Measurements from ENCODE around the gene PRKCD. TPM values are rescaled to one million over a fixed set of nuclear protein-coding genes. Genes with fewer than 3 reads are reported as not detected.
A peak's percentile ranks its signal among the peaks of the same experiment; 100 is the strongest.

The PRKCD gene
- total RNA-seq = 1.8 and 2.2 TPM in 2 replicates

GRCh38 chr3:53160660-53161449 lies at the start of gene PRKCD:
Gene PRKCD (plus strand): TSS chr3:53161209. CDS start chr3:53178423, 17,214 bp downstream.
- peak within 1 kb of the TSS; percentile 17 for H3K27ac ChIP-seq (ENCODE audit: low read depth, low read length)
- no peaks in the 10 kb centered on the region for H3K36me3 ChIP-seq (ENCODE audit: insufficient read depth, low read length)
- TF ChIP-seq CTCF (IDR thresholded peaks at IDR 0.05; ENCODE audit: extremely low read depth, low read depth, low read length) = peak; percentile 39
- H3K27me3 ChIP-seq (ENCODE audit: insufficient read depth, low read length) = no peaks in the 10 kb centered on the region
- no peaks in the 10 kb centered on the region for H3K9me3 ChIP-seq (ENCODE audit: low read depth, low read length)
- peak; percentile 100 for DNase-seq (ENCODE audit: insufficient read length, low spot score, missing footprints)
- H3K4me1 ChIP-seq (ENCODE audit: insufficient read depth, low read length) = peaks cover 21% of the 10 kb centered on the region
- H4K20me1 ChIP-seq (ENCODE audit: insufficient read depth, low read length) = peaks cover 5% of the 10 kb centered on the region
- peak within 1 kb of the TSS; percentile 88 for H3K4me3 ChIP-seq (ENCODE audit: insufficient read depth, low read length)
- H3K4me2 ChIP-seq (ENCODE audit: insufficient read depth, low read length) = peak within 1 kb of the TSS; percentile 84
- peaks cover 15% of the 10 kb centered on the region for H3K79me2 ChIP-seq (ENCODE audit: insufficient read depth, low read length)
- H2AFZ ChIP-seq (ENCODE audit: low read length) = peak within 1 kb of the TSS; percentile 84

GRCh38 chr3:53111822-53112221 lies 49.2 kb upstream of the PRKCD start:
- no peak overlapping the region for H3K4me2 ChIP-seq (ENCODE audit: insufficient read depth, low read length)
- H3K27ac ChIP-seq (ENCODE audit: low read depth, low read length) = no peak overlapping the region
- no peaks in the 10 kb centered on the region for H3K79me2 ChIP-seq (ENCODE audit: insufficient read depth, low read length)
- H3K9me3 ChIP-seq (ENCODE audit: low read depth, low read length) = no peaks in the 10 kb centered on the region
- H4K20me1 ChIP-seq (ENCODE audit: insufficient read depth, low read length) = no peaks in the 10 kb centered on the region
- DNase-seq (ENCODE audit: insufficient read length, low spot score, missing footprints) = no peak
- peaks cover 15% of the 10 kb centered on the region for H3K36me3 ChIP-seq (ENCODE audit: insufficient read depth, low read length)
- H3K4me3 ChIP-seq (ENCODE audit: insufficient read depth, low read length) = no peak overlapping the region
- peaks cover 27% of the 10 kb centered on the region for H3K4me1 ChIP-seq (ENCODE audit: insufficient read depth, low read length)
- H3K27me3 ChIP-seq (ENCODE audit: insufficient read depth, low read length) = no peaks in the 10 kb centered on the region
- no peak for TF ChIP-seq CTCF (IDR thresholded peaks at IDR 0.05; ENCODE audit: extremely low read depth, low read depth, low read length)
- no peak overlapping the region for H2AFZ ChIP-seq (ENCODE audit: low read length)

DNA sequence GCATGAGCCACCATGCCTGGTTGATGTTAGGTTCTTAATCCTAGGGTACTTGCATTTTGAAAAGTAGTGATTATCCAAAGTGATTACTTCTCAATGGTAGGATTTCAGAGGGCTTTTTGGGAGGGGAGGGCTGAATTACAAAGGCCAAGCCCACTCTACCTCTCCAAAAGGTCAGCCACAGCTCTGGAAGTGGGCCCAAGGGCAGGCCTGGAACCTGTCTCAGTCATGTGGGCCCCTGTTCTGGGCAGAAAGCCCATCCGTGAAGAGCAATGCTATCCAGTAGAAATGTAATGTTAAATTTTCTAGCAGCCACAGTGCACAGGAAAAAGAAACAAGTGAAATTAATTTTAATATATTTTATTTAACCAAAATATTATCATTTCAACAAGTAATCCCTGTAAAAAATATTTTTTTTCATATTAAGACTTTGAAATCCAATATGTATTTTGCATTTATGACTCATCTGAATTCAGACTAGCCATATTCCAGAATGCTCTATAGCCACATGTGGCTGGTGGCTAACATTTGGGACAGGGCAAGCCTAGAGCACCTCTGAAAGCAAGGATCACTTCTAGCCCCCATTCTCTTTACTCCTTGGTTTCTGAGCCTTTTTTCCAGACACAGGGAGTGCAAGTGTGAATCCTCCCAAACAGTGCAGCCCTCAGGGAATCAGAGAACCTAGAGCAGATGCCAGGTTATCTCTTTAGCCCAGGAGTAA lies 47.6 kb upstream of the PRKCD start:
- Histone ChIP-seq H3K36me3 (ENCODE audit: insufficient read depth, low read length) (peaks cover 23% of the 10 kb centered on the region), H3K4me2 (ENCODE audit: insufficient read depth, low read length) (no peak overlapping the region), H3K4me1 (ENCODE audit: insufficient read depth, low read length) (peaks cover 27% of the 10 kb centered on the region), H3K27me3 (ENCODE audit: insufficient read depth, low read length) (no peaks in the 10 kb centered on the region), H3K79me2 (ENCODE audit: insufficient read depth, low read length) (no peaks in the 10 kb centered on the region), H3K27ac (ENCODE audit: low read depth, low read length) (no peak overlapping the region), H3K9me3 (ENCODE audit: low read depth, low read length) (no peaks in the 10 kb centered on the region), H3K4me3 (ENCODE audit: insufficient read depth, low read length) (no peak overlapping the region), H4K20me1 (ENCODE audit: insufficient read depth, low read length) (no peaks in the 10 kb centered on the region), H2AFZ (ENCODE audit: low read length) (peak overlapping the region; percentile 59)
- no peak for TF ChIP-seq CTCF (IDR thresholded peaks at IDR 0.05; ENCODE audit: extremely low read depth, low read depth, low read length)
- no peak for DNase-seq (ENCODE audit: insufficient read length, low spot score, missing footprints)

DNA sequence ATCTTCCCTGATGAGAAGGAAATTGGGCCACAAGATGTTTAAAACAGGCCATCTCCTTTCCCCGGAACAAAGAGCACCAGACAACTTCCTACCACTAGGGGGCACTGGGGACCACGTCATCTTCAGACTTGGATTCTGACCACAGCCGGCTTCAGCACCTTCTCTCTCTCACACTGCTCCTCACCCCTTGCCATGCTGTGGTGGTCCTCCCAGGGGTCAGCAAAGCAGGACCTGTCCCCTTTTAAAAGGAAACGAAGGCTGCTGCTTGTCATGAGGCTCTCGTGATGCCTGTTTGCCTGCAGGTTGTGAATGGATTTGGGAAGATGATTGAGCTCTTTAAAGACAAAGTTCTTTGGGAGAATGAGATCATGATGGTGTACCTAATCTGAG lies 47.0 kb upstream of the PRKCD start:
- Histone ChIP-seq H3K4me2 (ENCODE audit: insufficient read depth, low read length) (no peak overlapping the region), H4K20me1 (ENCODE audit: insufficient read depth, low read length) (no peaks in the 10 kb centered on the region), H3K4me3 (ENCODE audit: insufficient read depth, low read length) (no peak overlapping the region), H3K36me3 (ENCODE audit: insufficient read depth, low read length) (peaks cover 26% of the 10 kb centered on the region), H3K79me2 (ENCODE audit: insufficient read depth, low read length) (no peaks in the 10 kb centered on the region), H3K27me3 (ENCODE audit: insufficient read depth, low read length) (no peaks in the 10 kb centered on the region), H3K27ac (ENCODE audit: low read depth, low read length) (peak overlapping the region; percentile 6), H2AFZ (ENCODE audit: low read length) (peak overlapping the region; percentile 59), H3K9me3 (ENCODE audit: low read depth, low read length) (no peaks in the 10 kb centered on the region), H3K4me1 (ENCODE audit: insufficient read depth, low read length) (peaks cover 25% of the 10 kb centered on the region)
- TF ChIP-seq CTCF (IDR thresholded peaks at IDR 0.05; ENCODE audit: extremely low read depth, low read depth, low read length) = peak; percentile 98
- peak; percentile 91 for DNase-seq (ENCODE audit: insufficient read length, low spot score, missing footprints)
